Activated T-cell treated with anti-CD3 and anti-CD28 coated beads, Interleukin-2, amount 50 U/mL, for 48 hours (primary cell): Measurements from ENCODE around the gene PRR22.
"Not testable (repeated sequence)": the region's sequence is repeated elsewhere in the genome, so short reads cannot be mapped to it uniquely, and the experiment has no call there.

Source experiments
- DNase-seq, 2 experiments: peaks; one replicate each; pipeline ENCODE4 v3.0.0-alpha.2; 2020

PRR22 gene

DNA sequence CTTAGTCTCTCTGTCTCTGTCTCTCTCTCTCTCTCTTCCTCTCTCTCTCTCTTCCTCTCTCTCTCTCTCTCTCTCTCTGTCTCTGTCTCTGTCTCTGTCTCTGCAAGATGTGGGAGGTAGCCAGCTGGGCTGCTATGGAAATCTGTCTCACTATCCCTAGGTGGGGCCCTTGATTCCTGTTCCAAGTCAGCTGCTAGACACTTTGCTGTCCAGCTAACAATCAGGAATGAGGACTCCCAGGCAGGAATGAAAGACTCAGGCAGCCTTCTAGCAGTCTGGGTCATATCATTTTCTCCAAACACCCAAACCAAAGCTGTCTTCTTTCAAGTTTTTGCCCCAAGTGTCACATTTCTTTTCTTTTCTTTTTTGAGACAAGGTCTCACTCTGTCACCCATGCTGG is 40.9 kb downstream of the PRR22 start:
- no peak for DNase-seq

DNA sequence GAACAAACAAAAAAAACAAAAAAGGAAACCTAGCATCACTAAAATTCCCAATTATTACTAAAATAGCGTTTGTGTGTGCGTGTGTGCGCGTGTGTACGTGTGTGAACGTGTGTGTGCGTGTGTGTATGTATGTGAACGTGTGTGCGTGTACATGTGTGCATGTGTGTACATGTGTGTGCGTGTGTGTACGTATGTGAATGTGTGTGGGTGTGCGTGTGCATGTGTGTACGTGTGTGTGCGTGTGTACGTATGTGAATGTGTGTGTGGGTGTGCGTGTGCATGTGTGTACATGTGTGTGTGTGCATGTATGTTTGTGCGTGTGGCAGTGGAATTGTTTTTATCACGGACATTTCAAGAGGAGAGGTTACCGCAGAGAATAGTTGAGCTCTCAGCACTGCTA is 42.5 kb downstream of the PRR22 start:
- no peak for DNase-seq

- no peak for DNase-seq
These were observed 46.1 kb downstream of the PRR22 start for GRCh38 chr19:5738423-5738822.

GRCh38 chr19:5733172-5733571 is 51.4 kb downstream of the PRR22 start:
- not testable (repeated sequence) for DNase-seq
